Measurements from ENCODE around the gene TMEM139.
A peak's percentile ranks its signal among the peaks of the same experiment; 100 is the strongest.
"Not testable (repeated sequence)": the region's sequence is repeated elsewhere in the genome, so short reads cannot be mapped to it uniquely, and the experiment has no call there.

TMEM139 gene

DNA sequence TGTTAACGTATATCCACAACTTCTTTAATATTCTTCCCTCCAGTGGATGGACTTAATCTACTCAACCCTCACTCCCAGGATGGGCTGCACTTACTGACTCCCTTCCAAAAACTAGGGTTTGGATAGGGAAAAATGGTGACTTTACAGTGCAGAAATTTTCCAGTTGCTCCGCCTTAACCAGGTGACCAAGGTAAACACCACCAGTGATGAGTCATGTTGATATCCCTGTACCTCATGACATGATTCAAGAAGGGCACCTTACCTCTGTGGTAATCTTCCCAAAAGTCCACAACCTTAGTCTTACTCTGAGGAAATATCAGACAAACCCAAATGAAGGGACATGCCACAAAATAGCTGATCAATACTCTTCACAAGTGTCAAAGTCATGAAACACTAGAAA is 25.0 kb upstream of the TMEM139 start:
- DNase-seq = no peak

GRCh38 chr7:143261901-143262300 is 22.9 kb upstream of the TMEM139 start:
- no peak for DNase-seq

- peak; percentile 82 to 90 (median 85) for DNase-seq
These were observed 21.2 kb upstream of the TMEM139 start, which contains the start of gene GSTK1 for GRCh38 chr7:143263266-143264195. Gene GSTK1, plus strand, starts transcription at chr7:143263441. Its CDS starts 73 bp downstream, at chr7:143263514.

DNA sequence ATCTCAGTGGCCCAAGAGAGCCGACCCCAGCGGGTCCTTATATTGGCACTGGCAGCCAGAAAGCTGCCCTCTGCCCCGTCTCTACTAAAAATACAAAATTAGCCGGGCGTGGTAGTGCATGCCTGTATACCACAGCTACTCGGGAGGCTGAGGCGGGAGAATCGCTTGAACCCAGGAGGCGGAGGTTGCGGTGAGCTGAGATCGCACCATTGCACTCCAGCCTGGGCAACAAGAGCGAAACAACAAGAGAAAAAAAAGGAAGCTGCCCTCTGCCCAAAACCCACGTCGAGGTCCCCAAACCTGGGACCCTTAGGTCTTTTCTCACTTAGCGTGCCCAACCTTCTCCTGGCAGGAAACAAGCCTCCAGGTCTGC is 20.6 kb upstream of the TMEM139 start:
- not testable (repeated sequence) for DNase-seq

- no peak for DNase-seq
These were observed 19.6 kb upstream of the TMEM139 start for GRCh38 chr7:143265017-143265693.

DNA sequence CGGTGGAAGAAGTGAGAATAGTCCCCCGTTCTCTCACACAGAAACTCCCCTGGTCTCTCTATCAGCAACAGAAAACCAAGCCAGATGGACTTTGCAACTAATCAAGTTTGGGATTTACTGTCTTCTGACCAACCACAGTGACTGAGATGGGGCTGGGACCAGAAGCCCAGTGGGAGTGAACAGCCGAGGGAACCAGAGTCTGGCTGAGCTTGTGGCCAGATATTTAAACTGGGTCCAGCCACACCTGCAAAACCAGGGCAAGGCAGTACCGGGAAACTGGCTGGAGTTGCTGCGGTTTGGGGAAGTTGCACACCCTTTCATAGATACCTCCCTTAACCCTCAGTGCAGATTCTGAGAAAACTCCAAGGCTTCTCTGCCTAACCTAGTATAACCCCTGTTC is 15.5 kb upstream of the TMEM139 start:
- no peak for DNase-seq

DNA sequence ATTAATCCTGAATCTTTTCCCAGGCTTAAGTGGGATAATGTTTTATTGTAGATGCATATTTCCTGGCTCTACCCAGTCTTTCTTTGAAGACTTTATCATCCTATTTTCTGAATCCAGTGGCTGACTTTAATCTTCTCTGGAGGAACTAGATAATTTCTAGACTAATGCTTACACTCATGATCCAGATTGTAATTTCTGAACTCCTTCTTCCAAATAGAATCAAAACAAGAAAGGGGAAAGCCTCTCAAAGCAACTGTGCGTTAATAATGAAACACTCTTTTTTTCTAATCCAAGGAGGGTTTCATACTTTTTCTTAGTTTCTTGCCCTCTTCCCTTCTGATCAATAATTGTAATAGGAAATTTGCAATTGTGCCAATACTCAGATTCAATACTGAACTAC is 13.5 kb upstream of the TMEM139 start:
- DNase-seq = no peak

- DNase-seq = no peak
These were observed 11.9 kb upstream of the TMEM139 start for GRCh38 chr7:143272871-143273270.

DNA sequence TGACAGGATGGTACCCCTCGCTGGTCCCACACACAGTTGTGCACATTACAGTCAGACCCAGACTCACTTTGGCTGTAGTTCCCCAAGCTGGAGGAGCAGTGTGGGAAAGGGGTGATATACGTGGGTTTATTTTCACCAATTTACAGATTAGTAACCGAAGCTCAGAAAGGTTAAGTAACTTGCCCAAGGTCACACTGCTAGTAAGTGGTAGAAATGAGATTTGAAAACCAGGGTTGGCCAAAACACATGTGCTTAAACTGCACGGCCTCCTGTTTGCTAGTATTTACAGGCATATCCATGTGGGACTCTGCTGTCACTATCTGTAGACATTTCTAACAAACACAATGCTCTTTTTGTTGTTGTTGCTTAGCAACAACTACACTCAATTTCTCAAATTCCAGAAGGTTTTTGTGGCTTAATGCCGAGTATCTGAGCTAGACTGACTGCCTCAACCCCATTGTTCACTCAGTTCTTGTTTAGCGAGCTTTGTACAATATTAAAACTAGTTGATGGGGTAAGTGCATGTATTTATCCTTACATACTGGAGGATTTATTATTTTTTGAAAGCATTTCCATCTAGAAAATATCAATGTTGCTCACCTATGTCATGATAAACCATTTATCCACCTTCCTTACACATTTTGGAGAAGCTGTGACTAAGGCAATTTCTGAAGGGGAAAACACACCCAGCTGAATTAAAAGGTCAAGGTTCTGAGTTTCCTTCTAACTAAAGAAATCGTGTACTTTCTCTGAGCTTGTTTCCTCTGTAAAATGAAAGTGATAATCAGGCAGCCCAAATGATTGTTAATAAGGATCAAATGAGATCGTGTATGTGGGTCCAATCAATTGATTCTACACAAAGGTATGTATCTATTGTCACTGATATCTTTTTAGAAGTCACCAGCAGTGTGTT is 5.3 kb upstream of the TMEM139 start:
- peak; percentile 51 to 85 (median 80) for DNase-seq

GRCh38 chr7:143280160-143280559 is 4.6 kb upstream of the TMEM139 start:
- no peak for DNase-seq

DNA sequence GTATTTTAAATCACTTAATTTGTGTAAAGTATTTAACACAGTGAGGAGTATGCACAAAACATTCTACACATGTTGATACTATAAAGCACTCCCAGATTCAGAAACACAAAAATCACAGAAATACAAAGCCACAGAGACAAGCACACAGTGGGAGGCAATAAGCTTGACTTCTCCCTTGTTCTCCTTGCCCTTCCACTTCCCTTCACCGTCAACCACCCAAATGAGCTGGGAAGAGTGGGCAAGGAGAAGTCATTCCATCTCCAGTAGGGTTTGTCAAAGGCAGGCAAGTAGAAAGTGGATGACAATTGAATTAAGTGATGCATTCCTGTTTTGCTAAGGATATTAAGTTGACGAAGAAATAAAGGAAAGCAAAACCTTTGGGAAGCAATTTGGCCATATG is 4.2 kb upstream of the TMEM139 start:
- DNase-seq = peak; percentile 36 to 48 (median 37)

DNA sequence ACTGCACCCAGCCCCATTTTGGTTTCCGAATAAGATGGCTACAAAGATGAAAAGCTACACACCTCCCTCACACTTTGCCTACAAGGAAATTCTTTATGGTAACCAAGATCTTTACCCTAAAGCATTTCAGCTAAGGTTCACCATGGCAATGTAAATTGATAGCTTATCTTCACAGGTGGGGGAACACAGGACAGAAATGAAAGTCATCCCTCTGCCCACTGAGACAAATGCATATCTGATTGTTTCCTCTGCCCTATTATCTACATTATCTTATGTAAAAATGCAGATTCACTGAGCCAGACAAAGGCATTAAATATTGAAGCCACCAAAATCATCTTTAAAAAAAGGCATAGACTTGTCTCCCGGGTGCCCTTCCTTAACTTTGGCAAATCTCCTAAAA is 3.2 kb upstream of the TMEM139 start:
- no peak for DNase-seq

DNA sequence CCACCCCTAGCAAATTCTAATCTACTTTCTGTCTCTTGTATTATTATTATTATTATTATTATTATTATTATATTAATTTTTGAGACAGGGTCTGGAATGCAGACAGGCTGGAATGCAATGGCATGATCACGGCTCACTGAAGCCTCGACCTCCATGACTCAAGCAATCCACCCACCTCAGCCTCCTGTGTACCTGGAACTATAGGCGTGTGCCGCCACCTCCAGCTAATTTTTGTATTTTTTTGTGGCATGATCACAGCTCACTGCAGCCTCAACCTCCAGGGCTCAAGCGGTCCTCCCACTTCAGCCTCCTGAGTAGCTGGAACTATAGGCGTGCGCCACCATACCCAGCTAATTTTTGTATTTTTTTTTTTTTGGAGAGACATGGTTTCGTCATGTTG is 2.6 kb upstream of the TMEM139 start:
- no peak for DNase-seq

DNA sequence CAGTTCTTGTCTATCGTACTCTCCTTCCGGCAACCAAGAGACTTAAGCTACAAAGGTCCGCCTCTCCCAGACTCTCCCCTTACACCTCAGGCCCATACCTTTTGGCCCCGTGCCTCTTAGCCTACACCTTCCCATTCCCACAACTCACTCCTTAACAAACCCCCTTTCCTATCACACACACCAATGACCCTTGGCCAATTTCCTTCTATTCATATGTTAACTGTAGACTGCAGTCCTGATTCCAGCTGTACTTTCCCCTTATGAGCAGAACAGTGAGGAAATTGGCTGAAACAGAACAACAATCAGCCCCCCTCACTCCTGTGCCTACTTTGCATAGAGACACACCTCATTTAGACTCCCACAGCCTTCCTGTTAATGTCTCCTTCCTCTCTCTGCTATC is 1.4 kb upstream of the TMEM139 start:
- DNase-seq = peak in 2 of 3 donors; percentile 27 to 28

GRCh38 chr7:143285470-143285778 is 666 bp downstream of the TMEM139 start:
- no peak for DNase-seq

DNA sequence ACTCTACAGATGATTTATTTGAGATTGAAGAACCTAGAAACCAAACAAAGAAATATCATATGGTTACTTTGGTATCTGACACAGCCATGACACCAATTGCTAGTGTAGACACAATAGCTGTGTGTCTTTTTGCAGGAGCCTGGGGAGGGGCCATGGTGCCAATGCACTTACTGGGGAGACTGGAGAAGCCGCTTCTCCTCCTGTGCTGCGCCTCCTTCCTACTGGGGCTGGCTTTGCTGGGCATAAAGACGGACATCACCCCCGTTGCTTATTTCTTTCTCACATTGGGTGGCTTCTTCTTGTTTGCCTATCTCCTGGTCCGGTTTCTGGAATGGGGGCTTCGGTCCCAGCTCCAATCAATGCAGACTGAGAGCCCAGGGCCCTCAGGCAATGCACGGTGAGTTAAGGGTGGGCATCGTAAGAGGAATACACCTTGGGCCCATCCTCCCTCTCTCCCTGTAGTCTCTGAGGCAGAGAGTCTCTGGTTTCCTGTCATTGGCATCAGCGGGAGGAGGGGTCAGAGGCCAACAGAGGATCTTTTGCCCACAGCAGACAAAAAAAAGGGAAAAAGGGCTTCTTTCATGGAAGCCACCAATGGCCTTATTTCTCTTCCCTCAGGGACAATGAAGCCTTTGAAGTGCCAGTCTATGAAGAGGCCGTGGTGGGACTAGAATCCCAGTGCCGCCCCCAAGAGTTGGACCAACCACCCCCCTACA is 1.2 kb downstream of the TMEM139 start:
- no peak for DNase-seq

- no peak for DNase-seq
These were observed 1.7 kb downstream of the TMEM139 start for GRCh38 chr7:143286522-143286890.

DNA sequence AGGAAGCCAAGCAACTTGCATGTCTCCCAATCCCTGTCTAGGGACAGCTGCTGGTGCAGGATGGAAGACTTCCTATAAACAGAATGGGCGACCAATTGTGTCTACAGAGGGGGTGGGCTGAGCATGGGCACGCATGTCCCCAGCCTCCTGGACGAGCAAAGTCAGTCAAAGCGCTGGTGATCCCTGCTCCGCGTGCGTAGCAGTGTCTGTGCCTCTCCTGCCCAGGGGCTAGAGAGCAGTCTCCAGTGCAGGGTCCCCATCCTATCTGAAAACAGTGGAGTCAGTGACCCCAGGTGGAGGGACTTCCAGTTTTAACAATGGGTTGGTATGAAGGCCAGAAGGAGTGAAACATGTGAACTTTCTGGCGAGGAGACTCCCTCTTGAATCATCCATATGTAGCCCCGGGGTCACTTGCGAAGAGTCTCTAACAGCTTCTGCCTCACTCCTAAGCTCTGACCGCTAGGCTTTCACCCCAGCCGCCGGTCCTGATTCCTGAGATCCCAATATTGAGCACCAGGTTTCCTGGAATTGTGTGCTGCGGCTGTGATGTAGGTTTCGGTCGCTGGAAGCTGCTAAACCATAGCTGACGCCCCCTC is 2.7 kb downstream of the TMEM139 start:
- no peak for DNase-seq

DNA sequence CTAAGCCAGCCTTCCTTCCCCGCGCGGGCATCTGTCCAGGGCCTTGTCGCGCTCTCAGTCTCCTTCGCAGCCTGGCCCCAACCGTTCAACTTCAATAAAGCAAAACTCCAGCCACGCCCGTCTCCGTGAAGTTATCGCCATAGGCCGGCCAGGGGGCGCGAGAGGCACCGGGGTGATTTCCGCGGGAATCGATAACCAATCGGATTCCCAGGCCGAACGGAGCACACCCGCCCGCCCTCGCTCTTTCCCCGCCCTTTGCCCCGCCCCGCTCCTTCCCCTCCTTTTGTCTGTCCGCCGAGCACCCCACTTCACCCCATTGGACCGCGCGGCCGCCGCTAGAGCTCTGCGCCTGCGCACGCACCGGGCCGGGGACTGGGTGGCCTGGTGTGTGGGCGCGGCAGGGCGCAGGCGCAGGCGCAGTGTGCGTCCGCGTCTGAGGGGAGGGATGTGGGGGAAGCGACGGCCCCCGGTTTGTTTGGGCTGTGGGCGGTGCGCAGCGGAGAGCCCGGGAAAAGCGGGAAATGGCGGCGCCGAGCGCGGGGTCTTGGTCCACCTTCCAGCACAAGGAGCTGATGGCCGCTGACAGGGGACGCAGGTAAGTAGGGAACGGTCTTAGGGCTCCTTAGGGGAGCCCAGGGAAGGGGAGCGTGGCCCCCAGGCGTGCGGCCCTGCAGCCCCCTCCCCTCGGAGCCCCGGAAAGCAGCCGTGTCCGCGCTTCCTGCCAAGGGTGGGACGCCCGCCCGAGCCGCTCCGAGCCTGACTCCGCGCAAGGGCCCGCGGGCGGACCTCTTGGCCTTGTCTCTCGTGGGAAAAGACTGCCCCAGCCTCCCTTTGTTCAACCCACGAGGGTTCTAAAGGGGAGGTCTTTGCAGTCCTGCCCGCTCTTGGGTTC is 3.4 kb downstream of the TMEM139 start, which contains the start of gene CASP2:
Gene CASP2 (plus strand): TSS at position 417 of the 892 bp plus-strand sequence. CDS start 105 bp downstream, at position 522.
- DNase-seq = peak; percentile 98 to 99 (median 99)

- DNase-seq = peak; percentile 29 to 48 (median 37)
These were observed 4.1 kb downstream of the TMEM139 start for GRCh38 chr7:143288836-143289235.

- DNase-seq = peak; percentile 44 to 52 (median 52)
These were observed 4.7 kb downstream of the TMEM139 start for GRCh38 chr7:143289421-143289820.

Data from suppressor macrophage treated with lipopolysaccharide for 1 hour (primary cell).